GM23248 (cell line): ENCODE data around the gene TLE1. TPM values are rescaled to one million over a fixed set of nuclear protein-coding genes. Genes with fewer than 3 reads are reported as not detected.

Experiments used
- DNase-seq: peaks from one replicate; pipeline ENCODE4 v3.0.0-alpha.2; 2015
- H2AFZ ChIP-seq: fragments of 200-600 bp; sonication (generic); 2 replicates; pipeline ENCODE4 v1.6.1; 2016; ENCODE audit warnings: antibody characterized with exemption
- H3F3A ChIP-seq: fragments of 200-600 bp; sonication (generic); 2 replicates; pipeline ENCODE4 v1.6.1; 2016; ENCODE audit warnings: mild to moderate bottlenecking, antibody characterized with exemption, mixed run types; ENCODE audit not compliant: insufficient read depth
- H3K27ac ChIP-seq: fragments of 200-600 bp; sonication (generic); 2 replicates; pipeline ENCODE4 v1.5.1; 2016; ENCODE audit warnings: mild to moderate bottlenecking
- H3K27me3 ChIP-seq: fragments of 200-600 bp; sonication (generic); replicated peaks from 2 replicates; pipeline ENCODE4 v1.6.1; 2016; ENCODE audit warnings: mild to moderate bottlenecking; ENCODE audit not compliant: insufficient read depth
- H3K36me3 ChIP-seq: fragments of 200-600 bp; sonication (generic); 2 replicates; pipeline ENCODE4 v1.6.1; 2016; ENCODE audit warnings: low read depth, mild to moderate bottlenecking
- H3K4me1 ChIP-seq: fragments of 200-600 bp; sonication (generic); 2 replicates; pipeline ENCODE4 v1.6.1; 2016; ENCODE audit warnings: mild to moderate bottlenecking; ENCODE audit not compliant: insufficient read depth
- H3K4me2 ChIP-seq: fragments of 200-600 bp; sonication (generic); one replicate; pipeline ENCODE4 v1.6.1; 2016; ENCODE audit warnings: mild to moderate bottlenecking; ENCODE audit not compliant: unreplicated experiment
- H3K4me3 ChIP-seq: fragments of 200-600 bp; sonication (generic); 2 replicates; pipeline ENCODE4 v1.5.1; 2016; ENCODE audit warnings: mild to moderate bottlenecking
- H3K79me2 ChIP-seq: fragments of 200-600 bp; sonication (generic); 2 replicates; pipeline ENCODE4 v1.6.1; 2016; ENCODE audit warnings: mild to moderate bottlenecking; ENCODE audit not compliant: insufficient read depth
- H3K9ac ChIP-seq: fragments of 200-600 bp; sonication (generic); 2 replicates; pipeline ENCODE4 v1.6.1; 2016; ENCODE audit warnings: mild to moderate bottlenecking
- H3K9me2 ChIP-seq: fragments of 200-600 bp; sonication (generic); 2 replicates; pipeline ENCODE4 v1.6.1; 2016; ENCODE audit warnings: mixed run types, mild to moderate bottlenecking, moderate library complexity; ENCODE audit not compliant: insufficient read depth
- H3K9me3 ChIP-seq: fragments of 200-600 bp; sonication (generic); one replicate; pipeline ENCODE4 v1.6.1; 2017; ENCODE audit warnings: low read depth
- H4K20me1 ChIP-seq: fragments of 200-600 bp; sonication (generic); 2 replicates; pipeline ENCODE4 v1.6.0; 2016; ENCODE audit not compliant: insufficient read depth
- EZH2 ChIP-seq: fragments of 200-600 bp; sonication (generic); IDR thresholded peaks from 2 replicates; pipeline ENCODE4 v1.6.1; 2018; ENCODE audit warnings: antibody characterized with exemption, mild to moderate bottlenecking; ENCODE audit not compliant: insufficient read depth, poor library complexity, severe bottlenecking
- EZH2phosphoT487 ChIP-seq: fragments of 200-600 bp; sonication (generic); IDR thresholded peaks from 2 replicates; pipeline ENCODE4 v1.6.1; 2018; ENCODE audit warnings: antibody characterized with exemption, moderate library complexity, mild to moderate bottlenecking, low read depth; ENCODE audit not compliant: insufficient read depth
- WGBS, 2 experiments: methylation state at CpG; one replicate each; pipeline ENCODE4 v1.1.6; 2015 to 2017; ENCODE audit warnings: low lambda C conversion rate in 2 of 2, low coverage in 1 of 2; ENCODE audit errors: missing lambda C conversion rate in 2 of 2; 5-methylcytosine and 5-hydroxymethylcytosine counted together
- in situ Hi-C: fragments of 300-500 bp; cut with MboI; formaldehyde crosslinking; loops from 2 replicates; pipeline ENCODE4 v1.15.0; 2020
- polyA plus RNA-seq: library from polyadenylated mRNA; unstranded; fragments of >200 nt; fragmentation: Nextera tagmentation; extraction: Ambion mirVana; gene quantifications from 2 replicates; pipeline ENCODE4 v1.2.1, GENCODE V29; 2016
- total RNA-seq: library from RNA; depleted of rRNA; stranded (reverse); fragments of >200 nt; shearing (Covaris generic); gene quantifications from 2 replicates; pipeline ENCODE4 v1.2.3, GENCODE V29; 2014

The TLE1 gene
- total and polyA plus RNA-seq, 2 experiments from 2014 or later: 6.4 to 14.4 TPM

- H3K9me2 ChIP-seq: no peaks in the 10 kb centered on the region
- H3K9me3 ChIP-seq: no peaks in the 10 kb centered on the region
- H2AFZ ChIP-seq: no peak overlapping the region
- no peak overlapping the region for H3K27ac ChIP-seq
- TF ChIP-seq EZH2 (no peak), EZH2phosphoT487 (no peak)
- H3K79me2 ChIP-seq: no peaks in the 10 kb centered on the region
- no peak overlapping the region for H3K9ac ChIP-seq
- H4K20me1 ChIP-seq: no peaks in the 10 kb centered on the region
- no peaks in the 10 kb centered on the region for H3K36me3 ChIP-seq
- no peak overlapping the region for H3K4me3 ChIP-seq
- H3K27me3 ChIP-seq: no peaks in the 10 kb centered on the region
- H3K4me2 ChIP-seq: no peak overlapping the region
- 92 to 94% methylated on average over 18 of the region's 18 CpGs for WGBS, 2 experiments
- no peak for DNase-seq
- in situ Hi-C loops: no loop called here
- H3F3A ChIP-seq: peaks cover 25% of the 10 kb centered on the region
- H3K4me1 ChIP-seq: peaks cover 37% of the 10 kb centered on the region
These were observed 55.1 kb downstream of the TLE1 start for GRCh38 chr9:81633952-81634854.

GRCh38 chr9:81632599-81632998, 56.7 kb downstream of the TLE1 start:
- H3K27ac ChIP-seq: peak overlapping the region; percentile 60
- peak; percentile 78 for DNase-seq
- H2AFZ ChIP-seq: no peak overlapping the region
- H3K9ac ChIP-seq: peak overlapping the region; percentile 32; the same call in 1 of the 2 replicates
- TF ChIP-seq EZH2 (no peak), EZH2phosphoT487 (no peak)
- WGBS, 2 experiments: 95 to 97% methylated on average over 1 of the region's 1 CpG
- in situ Hi-C loops: no loop called here
- H3K36me3 ChIP-seq: no peaks in the 10 kb centered on the region
- no peaks in the 10 kb centered on the region for H3K79me2 ChIP-seq
- H3K4me3 ChIP-seq: no peak overlapping the region
- H3K9me2 ChIP-seq: no peaks in the 10 kb centered on the region
- H3K4me1 ChIP-seq: peaks cover 37% of the 10 kb centered on the region
- peaks cover 25% of the 10 kb centered on the region for H3F3A ChIP-seq
- no peaks in the 10 kb centered on the region for H3K9me3 ChIP-seq
- no peaks in the 10 kb centered on the region for H4K20me1 ChIP-seq
- no peak overlapping the region for H3K4me2 ChIP-seq
- H3K27me3 ChIP-seq: no peaks in the 10 kb centered on the region

- no peaks in the 10 kb centered on the region for H3K9me2 ChIP-seq
- TF ChIP-seq EZH2phosphoT487: no peak
- TF ChIP-seq EZH2: no peak
- H3K27me3 ChIP-seq: no peaks in the 10 kb centered on the region
- no peak overlapping the region for H3K27ac ChIP-seq
- no peak overlapping the region for H3K4me2 ChIP-seq
- peaks cover 30% of the 10 kb centered on the region for H3K4me1 ChIP-seq
- H3K9me3 ChIP-seq: no peaks in the 10 kb centered on the region
- no peaks in the 10 kb centered on the region for H3K79me2 ChIP-seq
- no peak for DNase-seq
- no peak overlapping the region for H3K9ac ChIP-seq
- in situ Hi-C loops: no loop called here
- H2AFZ ChIP-seq: no peak overlapping the region
- no peak overlapping the region for H3K4me3 ChIP-seq
- WGBS, 2 experiments: 90 to 94% methylated on average over 7 of the region's 7 CpGs
- H3K36me3 ChIP-seq: no peaks in the 10 kb centered on the region
- H3F3A ChIP-seq: peaks cover 15% of the 10 kb centered on the region
- no peaks in the 10 kb centered on the region for H4K20me1 ChIP-seq
These were observed 58.1 kb downstream of the TLE1 start for GRCh38 chr9:81631218-81631745.

GRCh38 chr9:81629440-81629839, 59.9 kb downstream of the TLE1 start:
- in situ Hi-C loops: no loop called here
- no peaks in the 10 kb centered on the region for H3K9me3 ChIP-seq
- no peaks in the 10 kb centered on the region for H3K79me2 ChIP-seq
- H2AFZ ChIP-seq: no peak overlapping the region
- H3K4me2 ChIP-seq: no peak overlapping the region
- no peak overlapping the region for H3K4me3 ChIP-seq
- H3K9ac ChIP-seq: no peak overlapping the region
- TF ChIP-seq EZH2phosphoT487 (no peak), EZH2 (no peak)
- no peaks in the 10 kb centered on the region for H3K27me3 ChIP-seq
- H3K27ac ChIP-seq: no peak overlapping the region
- peaks cover 6% of the 10 kb centered on the region; the same call in 1 of the 2 replicates for H3F3A ChIP-seq
- 92 to 95% methylated on average over 2 of the region's 2 CpGs for WGBS, 2 experiments
- no peaks in the 10 kb centered on the region for H3K36me3 ChIP-seq
- no peak for DNase-seq
- no peaks in the 10 kb centered on the region for H3K9me2 ChIP-seq
- no peaks in the 10 kb centered on the region for H4K20me1 ChIP-seq
- peaks cover 13% of the 10 kb centered on the region for H3K4me1 ChIP-seq
